AG09309 (cell line): ENCODE measurements around the gene PPP4R2.
A peak's percentile ranks its signal among the peaks of the same experiment; 100 is the strongest.

Experiments
- DNase-seq: peaks from one replicate; pipeline ENCODE4 v3.0.0-alpha.2; 2010; ENCODE audit warnings: low read depth
- H3K4me3 ChIP-seq: 2 replicates; pipeline ENCODE4 v1.5.1; 2011; ENCODE audit warnings: mild to moderate bottlenecking, low read depth, low read length, moderate library complexity; ENCODE audit not compliant: control insufficient read depth
- CTCF ChIP-seq: IDR thresholded peaks from 2 replicates; pipeline ENCODE4 v1.5.1; 2011; ENCODE audit warnings: mild to moderate bottlenecking, low read depth, low read length, inconsistent platforms; ENCODE audit not compliant: insufficient read depth, control insufficient read depth; ENCODE audit errors: missing control alignments

Gene PPP4R2

GRCh38 chr3:73086071-73086494 is 89.5 kb downstream of the PPP4R2 start:
- DNase-seq = no peak
- H3K4me3 ChIP-seq = no peak overlapping the region
- TF ChIP-seq CTCF = peak; percentile 79

- no peak for DNase-seq
- no peak overlapping the region for H3K4me3 ChIP-seq
- TF ChIP-seq CTCF = no peak
Measured at GRCh38 chr3:73094129-73094528, 97.5 kb downstream of the PPP4R2 start.

- H3K4me3 ChIP-seq = no peak overlapping the region
- no peak for DNase-seq
- no peak for TF ChIP-seq CTCF
Measured at GRCh38 chr3:73094951-73095350, 98.3 kb downstream of the PPP4R2 start.

- no peak overlapping the region for H3K4me3 ChIP-seq
- DNase-seq = no peak
- no peak for TF ChIP-seq CTCF
Measured at GRCh38 chr3:73096169-73096568, 99.6 kb downstream of the PPP4R2 start.

GRCh38 chr3:73098026-73098425 is 101.4 kb downstream of the PPP4R2 start:
- no peak for TF ChIP-seq CTCF
- DNase-seq = no peak

GRCh38 chr3:73098873-73099272 is 102.3 kb downstream of the PPP4R2 start:
- no peak for TF ChIP-seq CTCF
- no peak for DNase-seq
- H3K4me3 ChIP-seq = no peak overlapping the region

More at GRCh38 chr3:73098026-73098425, 101.4 kb downstream of the PPP4R2 start:
- H3K4me3 ChIP-seq = no peak overlapping the region
